WTC11 (cell line): Measurements from ENCODE around the gene ZNF160. TPM values are rescaled to one million over a fixed set of nuclear protein-coding genes. Genes with fewer than 3 reads are reported as not detected.

Source experiments
- ATAC-seq: fragments of 200-7000 bp; cut with Tn5 transposase; 2 replicates; pipeline ENCODE4 v1.10.0; 2021; ENCODE audit warnings: mild to moderate bottlenecking, moderate library complexity
- CTCF ChIA-PET: fragments of 300-600 bp; sonication (Branson Sonifier 250); formaldehyde crosslinking; loops from one replicate; lab custom pipeline; 2021; ENCODE audit warnings: antibody characterized with exemption; lab: Charles Lee
- POLR2A ChIA-PET: fragments of 350-600 bp; sonication (Branson Sonifier 250); formaldehyde crosslinking; loops from one replicate; lab custom pipeline; 2021; ENCODE audit warnings: antibody characterized with exemption; lab: Charles Lee
- DNase-seq: peaks from one replicate; pipeline ENCODE4 v3.0.0; 2021; ENCODE audit warnings: low spot score
- H3K27ac Mint-ChIP-seq: 2 replicates; pipeline ENCODE4 v1.8.0; 2021; ENCODE audit warnings: mixed read lengths
- H3K27me3 Mint-ChIP-seq: 2 replicates; pipeline ENCODE4 v1.8.0; 2021; ENCODE audit warnings: low read depth, mild to moderate bottlenecking, moderate library complexity, mixed read lengths
- H3K36me3 Mint-ChIP-seq: 2 replicates; pipeline ENCODE4 v1.8.0; 2021; ENCODE audit warnings: mixed read lengths
- H3K4me1 Mint-ChIP-seq: 2 replicates; pipeline ENCODE4 v1.8.0; 2022; ENCODE audit warnings: mixed read lengths
- H3K4me3 Mint-ChIP-seq: 2 replicates; pipeline ENCODE4 v1.8.0; 2021; ENCODE audit warnings: mild to moderate bottlenecking, moderate library complexity, mixed read lengths
- H3K9me3 Mint-ChIP-seq: 2 replicates; pipeline ENCODE4 v1.8.0; 2021; ENCODE audit warnings: mixed read lengths
- CREB1 ChIP-seq: sonication (generic); formaldehyde crosslinking; IDR thresholded peaks from 2 replicates; pipeline ENCODE4 v1.8.0; 2023; ENCODE audit warnings: mild to moderate bottlenecking, missing genetic modification reagents
- EMX1 ChIP-seq: fragments of 250-450 bp; sonication (Bioruptor Pico); IDR thresholded peaks from 2 replicates; pipeline ENCODE4 v1.8.0; 2021; ENCODE audit warnings: mild to moderate bottlenecking
- FOXK1 ChIP-seq: sonication (generic); formaldehyde crosslinking; IDR thresholded peaks from 2 replicates; pipeline ENCODE4 v1.8.0; 2022; ENCODE audit warnings: mild to moderate bottlenecking, moderate library complexity, missing genetic modification reagents
- HMGA2 ChIP-seq: fragments of 250-450 bp; sonication (Bioruptor Pico); IDR thresholded peaks from 2 replicates; pipeline ENCODE4 v1.4.0; 2021; ENCODE audit warnings: mild to moderate bottlenecking, moderate library complexity
- NFYB ChIP-seq: sonication (generic); formaldehyde crosslinking; conservative IDR thresholded peaks from 2 replicates; pipeline ENCODE4 v1.8.0; 2022; ENCODE audit warnings: low read depth, missing genetic modification reagents
- total RNA-seq: library from RNA; stranded (reverse); gene quantifications from 3 replicates; pipeline ENCODE4 v1.2.3, GENCODE V29; 2021
- TF ChIP-seq, protein P1 (sequence below): sonication (generic); formaldehyde crosslinking; IDR thresholded peaks from 2 replicates; pipeline ENCODE4 v1.8.1; 2023; ENCODE audit warnings: mild to moderate bottlenecking, missing genetic modification reagents, moderate library complexity
- TF ChIP-seq, protein P2 (sequence below): sonication (generic); formaldehyde crosslinking; IDR thresholded peaks from 2 replicates; pipeline ENCODE4 v1.8.0; 2023; ENCODE audit warnings: missing genetic modification reagents, mild to moderate bottlenecking, borderline replicate concordance
- TF ChIP-seq, protein P3 (sequence below): sonication (generic); formaldehyde crosslinking; IDR thresholded peaks from 2 replicates; pipeline ENCODE4 v1.8.1; 2022; ENCODE audit warnings: low read depth, mild to moderate bottlenecking, moderate library complexity, missing genetic modification reagents, borderline replicate concordance
- TF ChIP-seq, protein P4 (sequence below): sonication (generic); formaldehyde crosslinking; IDR thresholded peaks from 2 replicates; pipeline ENCODE4 v1.8.1; 2023; ENCODE audit warnings: mild to moderate bottlenecking, missing genetic modification reagents, borderline replicate concordance
- TF ChIP-seq, protein P5 (sequence below): fragments of 250-450 bp; sonication (Bioruptor Pico); IDR thresholded peaks from 2 replicates; pipeline ENCODE4 v1.8.0; 2021; ENCODE audit warnings: mild to moderate bottlenecking
- TF ChIP-seq, protein P6 (sequence below): sonication (generic); formaldehyde crosslinking; conservative IDR thresholded peaks from 2 replicates; pipeline ENCODE4 v1.8.1; 2022; ENCODE audit warnings: mild to moderate bottlenecking, missing genetic modification reagents
- TF ChIP-seq, protein P7 (sequence below): sonication (generic); formaldehyde crosslinking; IDR thresholded peaks from 2 replicates; pipeline ENCODE4 v1.8.0; 2022; ENCODE audit warnings: missing genetic modification reagents

Gene ZNF160
- total RNA-seq, 1 experiment from 2014 or later = 54.5 TPM

DNA sequence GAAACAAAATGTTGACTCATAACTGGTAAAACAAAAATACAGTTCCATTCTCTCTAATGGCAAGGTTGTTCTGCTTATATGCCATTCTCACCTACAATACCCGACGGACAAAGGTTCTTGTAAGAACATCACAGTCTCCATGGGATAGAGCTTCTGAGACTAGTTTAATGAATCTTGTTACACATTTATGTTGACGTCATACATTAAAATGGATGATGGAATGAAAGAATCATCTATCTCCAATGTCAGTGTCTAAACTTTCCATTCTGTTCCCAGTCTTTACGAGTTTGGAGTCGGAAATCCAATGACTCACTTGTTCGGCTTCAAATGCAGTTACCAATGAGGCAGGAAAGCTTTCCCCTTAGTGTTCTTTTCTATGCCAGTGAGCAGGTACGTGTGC lies 17.7 kb downstream of the ZNF160 start:
- ATAC-seq = no peak
- Mint-ChIP-seq H3K27me3 (no peaks in the 10 kb centered on the region), H3K4me1 (no peaks in the 10 kb centered on the region), H3K4me3 (no peak overlapping the region), H3K27ac (no peak overlapping the region), H3K9me3 (peaks cover 15% of the 10 kb centered on the region), H3K36me3 (peaks cover 85% of the 10 kb centered on the region)
- ChIA-PET CTCF (interaction anchor here (3.1 kb wide), 1 partner anchor 8 kb away, joined by 13 read pairs; no protein-coding TSS in a partner anchor), POLR2A (interaction anchor here (0.7 kb wide), 1 partner anchor 349 kb away, joined by 3 read pairs; no protein-coding TSS in a partner anchor)
- TF ChIP-seq CREB1 (CRISPR knock-in tag) (no peak), FOXK1 (no peak)
- TF ChIP-seq, protein P1, sequence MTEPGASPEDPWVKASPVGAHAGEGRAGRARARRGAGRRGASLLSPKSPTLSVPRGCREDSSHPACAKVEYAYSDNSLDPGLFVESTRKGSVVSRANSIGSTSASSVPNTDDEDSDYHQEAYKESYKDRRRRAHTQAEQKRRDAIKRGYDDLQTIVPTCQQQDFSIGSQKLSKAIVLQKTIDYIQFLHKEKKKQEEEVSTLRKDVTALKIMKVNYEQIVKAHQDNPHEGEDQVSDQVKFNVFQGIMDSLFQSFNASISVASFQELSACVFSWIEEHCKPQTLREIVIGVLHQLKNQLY = no peak
- TF ChIP-seq, protein P2, sequence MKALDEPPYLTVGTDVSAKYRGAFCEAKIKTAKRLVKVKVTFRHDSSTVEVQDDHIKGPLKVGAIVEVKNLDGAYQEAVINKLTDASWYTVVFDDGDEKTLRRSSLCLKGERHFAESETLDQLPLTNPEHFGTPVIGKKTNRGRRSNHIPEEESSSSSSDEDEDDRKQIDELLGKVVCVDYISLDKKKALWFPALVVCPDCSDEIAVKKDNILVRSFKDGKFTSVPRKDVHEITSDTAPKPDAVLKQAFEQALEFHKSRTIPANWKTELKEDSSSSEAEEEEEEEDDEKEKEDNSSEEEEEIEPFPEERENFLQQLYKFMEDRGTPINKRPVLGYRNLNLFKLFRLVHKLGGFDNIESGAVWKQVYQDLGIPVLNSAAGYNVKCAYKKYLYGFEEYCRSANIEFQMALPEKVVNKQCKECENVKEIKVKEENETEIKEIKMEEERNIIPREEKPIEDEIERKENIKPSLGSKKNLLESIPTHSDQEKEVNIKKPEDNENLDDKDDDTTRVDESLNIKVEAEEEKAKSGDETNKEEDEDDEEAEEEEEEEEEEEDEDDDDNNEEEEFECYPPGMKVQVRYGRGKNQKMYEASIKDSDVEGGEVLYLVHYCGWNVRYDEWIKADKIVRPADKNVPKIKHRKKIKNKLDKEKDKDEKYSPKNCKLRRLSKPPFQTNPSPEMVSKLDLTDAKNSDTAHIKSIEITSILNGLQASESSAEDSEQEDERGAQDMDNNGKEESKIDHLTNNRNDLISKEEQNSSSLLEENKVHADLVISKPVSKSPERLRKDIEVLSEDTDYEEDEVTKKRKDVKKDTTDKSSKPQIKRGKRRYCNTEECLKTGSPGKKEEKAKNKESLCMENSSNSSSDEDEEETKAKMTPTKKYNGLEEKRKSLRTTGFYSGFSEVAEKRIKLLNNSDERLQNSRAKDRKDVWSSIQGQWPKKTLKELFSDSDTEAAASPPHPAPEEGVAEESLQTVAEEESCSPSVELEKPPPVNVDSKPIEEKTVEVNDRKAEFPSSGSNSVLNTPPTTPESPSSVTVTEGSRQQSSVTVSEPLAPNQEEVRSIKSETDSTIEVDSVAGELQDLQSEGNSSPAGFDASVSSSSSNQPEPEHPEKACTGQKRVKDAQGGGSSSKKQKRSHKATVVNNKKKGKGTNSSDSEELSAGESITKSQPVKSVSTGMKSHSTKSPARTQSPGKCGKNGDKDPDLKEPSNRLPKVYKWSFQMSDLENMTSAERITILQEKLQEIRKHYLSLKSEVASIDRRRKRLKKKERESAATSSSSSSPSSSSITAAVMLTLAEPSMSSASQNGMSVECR (CRISPR knock-in tag) = no peak
- TF ChIP-seq, protein P3, sequence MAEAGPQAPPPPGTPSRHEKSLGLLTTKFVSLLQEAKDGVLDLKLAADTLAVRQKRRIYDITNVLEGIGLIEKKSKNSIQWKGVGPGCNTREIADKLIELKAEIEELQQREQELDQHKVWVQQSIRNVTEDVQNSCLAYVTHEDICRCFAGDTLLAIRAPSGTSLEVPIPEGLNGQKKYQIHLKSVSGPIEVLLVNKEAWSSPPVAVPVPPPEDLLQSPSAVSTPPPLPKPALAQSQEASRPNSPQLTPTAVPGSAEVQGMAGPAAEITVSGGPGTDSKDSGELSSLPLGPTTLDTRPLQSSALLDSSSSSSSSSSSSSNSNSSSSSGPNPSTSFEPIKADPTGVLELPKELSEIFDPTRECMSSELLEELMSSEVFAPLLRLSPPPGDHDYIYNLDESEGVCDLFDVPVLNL (CRISPR knock-in tag) = no peak
- no peak for DNase-seq

DNA sequence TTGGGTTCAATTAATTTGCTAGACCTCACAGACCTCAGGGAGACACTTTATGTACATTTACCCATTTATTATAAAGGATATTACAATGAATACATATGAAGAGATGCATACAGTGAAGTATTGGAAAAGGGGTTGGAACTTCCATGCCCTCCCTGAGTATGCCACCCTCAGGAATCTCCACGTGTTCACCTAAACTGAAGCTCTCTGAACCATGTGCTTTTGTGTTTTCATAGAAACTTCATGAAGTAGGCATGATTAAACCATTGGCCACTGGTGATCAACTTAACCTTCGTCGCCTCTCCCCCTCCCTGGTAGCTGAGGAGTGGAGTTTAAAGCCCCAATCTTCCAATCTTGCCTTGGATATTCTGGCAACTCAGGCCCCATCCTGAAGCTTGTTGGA lies 20.3 kb downstream of the ZNF160 start:
- H3K4me3 Mint-ChIP-seq = no peak overlapping the region
- peaks cover 17% of the 10 kb centered on the region for H3K9me3 Mint-ChIP-seq
- POLR2A ChIA-PET = no interaction called here
- H3K4me1 Mint-ChIP-seq = peaks cover 2% of the 10 kb centered on the region
- H3K27me3 Mint-ChIP-seq = no peaks in the 10 kb centered on the region
- DNase-seq (no peak), ATAC-seq (no peak)
- no peak overlapping the region for H3K27ac Mint-ChIP-seq
- CTCF ChIA-PET = no interaction called here
- TF ChIP-seq, protein P4, sequence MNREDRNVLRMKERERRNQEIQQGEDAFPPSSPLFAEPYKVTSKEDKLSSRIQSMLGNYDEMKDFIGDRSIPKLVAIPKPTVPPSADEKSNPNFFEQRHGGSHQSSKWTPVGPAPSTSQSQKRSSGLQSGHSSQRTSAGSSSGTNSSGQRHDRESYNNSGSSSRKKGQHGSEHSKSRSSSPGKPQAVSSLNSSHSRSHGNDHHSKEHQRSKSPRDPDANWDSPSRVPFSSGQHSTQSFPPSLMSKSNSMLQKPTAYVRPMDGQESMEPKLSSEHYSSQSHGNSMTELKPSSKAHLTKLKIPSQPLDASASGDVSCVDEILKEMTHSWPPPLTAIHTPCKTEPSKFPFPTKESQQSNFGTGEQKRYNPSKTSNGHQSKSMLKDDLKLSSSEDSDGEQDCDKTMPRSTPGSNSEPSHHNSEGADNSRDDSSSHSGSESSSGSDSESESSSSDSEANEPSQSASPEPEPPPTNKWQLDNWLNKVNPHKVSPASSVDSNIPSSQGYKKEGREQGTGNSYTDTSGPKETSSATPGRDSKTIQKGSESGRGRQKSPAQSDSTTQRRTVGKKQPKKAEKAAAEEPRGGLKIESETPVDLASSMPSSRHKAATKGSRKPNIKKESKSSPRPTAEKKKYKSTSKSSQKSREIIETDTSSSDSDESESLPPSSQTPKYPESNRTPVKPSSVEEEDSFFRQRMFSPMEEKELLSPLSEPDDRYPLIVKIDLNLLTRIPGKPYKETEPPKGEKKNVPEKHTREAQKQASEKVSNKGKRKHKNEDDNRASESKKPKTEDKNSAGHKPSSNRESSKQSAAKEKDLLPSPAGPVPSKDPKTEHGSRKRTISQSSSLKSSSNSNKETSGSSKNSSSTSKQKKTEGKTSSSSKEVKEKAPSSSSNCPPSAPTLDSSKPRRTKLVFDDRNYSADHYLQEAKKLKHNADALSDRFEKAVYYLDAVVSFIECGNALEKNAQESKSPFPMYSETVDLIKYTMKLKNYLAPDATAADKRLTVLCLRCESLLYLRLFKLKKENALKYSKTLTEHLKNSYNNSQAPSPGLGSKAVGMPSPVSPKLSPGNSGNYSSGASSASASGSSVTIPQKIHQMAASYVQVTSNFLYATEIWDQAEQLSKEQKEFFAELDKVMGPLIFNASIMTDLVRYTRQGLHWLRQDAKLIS (CRISPR knock-in tag) = no peak
- TF ChIP-seq, protein P5, sequence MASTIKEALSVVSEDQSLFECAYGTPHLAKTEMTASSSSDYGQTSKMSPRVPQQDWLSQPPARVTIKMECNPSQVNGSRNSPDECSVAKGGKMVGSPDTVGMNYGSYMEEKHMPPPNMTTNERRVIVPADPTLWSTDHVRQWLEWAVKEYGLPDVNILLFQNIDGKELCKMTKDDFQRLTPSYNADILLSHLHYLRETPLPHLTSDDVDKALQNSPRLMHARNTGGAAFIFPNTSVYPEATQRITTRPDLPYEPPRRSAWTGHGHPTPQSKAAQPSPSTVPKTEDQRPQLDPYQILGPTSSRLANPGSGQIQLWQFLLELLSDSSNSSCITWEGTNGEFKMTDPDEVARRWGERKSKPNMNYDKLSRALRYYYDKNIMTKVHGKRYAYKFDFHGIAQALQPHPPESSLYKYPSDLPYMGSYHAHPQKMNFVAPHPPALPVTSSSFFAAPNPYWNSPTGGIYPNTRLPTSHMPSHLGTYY = no peak
- TF ChIP-seq, protein P6, sequence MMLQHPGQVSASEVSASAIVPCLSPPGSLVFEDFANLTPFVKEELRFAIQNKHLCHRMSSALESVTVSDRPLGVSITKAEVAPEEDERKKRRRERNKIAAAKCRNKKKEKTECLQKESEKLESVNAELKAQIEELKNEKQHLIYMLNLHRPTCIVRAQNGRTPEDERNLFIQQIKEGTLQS (CRISPR knock-in tag) = no peak
- TF ChIP-seq HMGA2 (CRISPR knock-in tag) (no peak), EMX1 (CRISPR knock-in tag) (no peak), NFYB (CRISPR knock-in tag) (no peak)
- TF ChIP-seq, protein P7, sequence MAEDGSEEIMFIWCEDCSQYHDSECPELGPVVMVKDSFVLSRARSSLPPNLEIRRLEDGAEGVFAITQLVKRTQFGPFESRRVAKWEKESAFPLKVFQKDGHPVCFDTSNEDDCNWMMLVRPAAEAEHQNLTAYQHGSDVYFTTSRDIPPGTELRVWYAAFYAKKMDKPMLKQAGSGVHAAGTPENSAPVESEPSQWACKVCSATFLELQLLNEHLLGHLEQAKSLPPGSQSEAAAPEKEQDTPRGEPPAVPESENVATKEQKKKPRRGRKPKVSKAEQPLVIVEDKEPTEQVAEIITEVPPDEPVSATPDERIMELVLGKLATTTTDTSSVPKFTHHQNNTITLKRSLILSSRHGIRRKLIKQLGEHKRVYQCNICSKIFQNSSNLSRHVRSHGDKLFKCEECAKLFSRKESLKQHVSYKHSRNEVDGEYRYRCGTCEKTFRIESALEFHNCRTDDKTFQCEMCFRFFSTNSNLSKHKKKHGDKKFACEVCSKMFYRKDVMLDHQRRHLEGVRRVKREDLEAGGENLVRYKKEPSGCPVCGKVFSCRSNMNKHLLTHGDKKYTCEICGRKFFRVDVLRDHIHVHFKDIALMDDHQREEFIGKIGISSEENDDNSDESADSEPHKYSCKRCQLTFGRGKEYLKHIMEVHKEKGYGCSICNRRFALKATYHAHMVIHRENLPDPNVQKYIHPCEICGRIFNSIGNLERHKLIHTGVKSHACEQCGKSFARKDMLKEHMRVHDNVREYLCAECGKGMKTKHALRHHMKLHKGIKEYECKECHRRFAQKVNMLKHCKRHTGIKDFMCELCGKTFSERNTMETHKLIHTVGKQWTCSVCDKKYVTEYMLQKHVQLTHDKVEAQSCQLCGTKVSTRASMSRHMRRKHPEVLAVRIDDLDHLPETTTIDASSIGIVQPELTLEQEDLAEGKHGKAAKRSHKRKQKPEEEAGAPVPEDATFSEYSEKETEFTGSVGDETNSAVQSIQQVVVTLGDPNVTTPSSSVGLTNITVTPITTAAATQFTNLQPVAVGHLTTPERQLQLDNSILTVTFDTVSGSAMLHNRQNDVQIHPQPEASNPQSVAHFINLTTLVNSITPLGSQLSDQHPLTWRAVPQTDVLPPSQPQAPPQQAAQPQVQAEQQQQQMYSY = no peak
- peaks cover 70% of the 10 kb centered on the region for H3K36me3 Mint-ChIP-seq
